Panc1 (cell line): ENCODE measurements around the gene TRABD2A. TPM values are rescaled to one million over a fixed set of nuclear protein-coding genes. Genes with fewer than 3 reads are reported as not detected.

Experiments
- ATAC-seq: fragments of 200-7000 bp; cut with Tn5 transposase; 2 replicates; pipeline ENCODE4 v1.9.1; 2020; ENCODE audit warnings: mild to moderate bottlenecking, moderate library complexity
- BruUV-seq: library from RNA; stranded (reverse); fragments of 400-500 nt; replicated peaks from 2 replicates; lab custom pipeline; 2021; lab: Mats Ljungman, UMichigan
- CTCF ChIA-PET: fragments of 300-600 bp; sonication (Branson Sonifier 250); formaldehyde crosslinking; loops from one replicate; lab custom pipeline; 2022; ENCODE audit warnings: antibody characterized with exemption; lab: Charles Lee
- POLR2A ChIA-PET: fragments of 300-600 bp; sonication (Branson Sonifier 250); formaldehyde crosslinking; loops from one replicate; lab custom pipeline; 2022; ENCODE audit warnings: antibody characterized with exemption; lab: Charles Lee
- DNase-seq: peaks from one replicate; pipeline ENCODE4 v3.0.0-alpha.2; 2010; ENCODE audit warnings: low read depth, low spot score
- H3K27ac ChIP-seq: 2 replicates; pipeline ENCODE4 v1.5.1; 2011; ENCODE audit warnings: mild to moderate bottlenecking, low read length, inconsistent platforms
- H3K27me3 ChIP-seq: fragments of 200-500 bp; sonication (Bioruptor generic); 2 replicates; pipeline ENCODE4 v1.6.0; 2014; ENCODE audit warnings: low read length, inconsistent platforms; ENCODE audit not compliant: control insufficient read depth, insufficient read depth
- H3K36me3 ChIP-seq: fragments of 200-500 bp; sonication (Bioruptor generic); 2 replicates; pipeline ENCODE4 v1.5.1; 2014; ENCODE audit warnings: inconsistent platforms, mild to moderate bottlenecking, low read length, moderate library complexity; ENCODE audit not compliant: control insufficient read depth, insufficient read depth
- H3K4me1 ChIP-seq: 2 replicates; pipeline ENCODE4 v1.5.1; 2011; ENCODE audit warnings: inconsistent platforms, mild to moderate bottlenecking, low read length, moderate library complexity; ENCODE audit not compliant: control insufficient read depth, insufficient read depth
- H3K4me3 ChIP-seq, 2 experiments: 2 replicates each; pipeline ENCODE4 v1.5.1; 2011 to 2012; ENCODE audit warnings: low read depth in 2 of 2, low read length in 2 of 2, mild to moderate bottlenecking in 2 of 2, inconsistent platforms in 1 of 2, moderate library complexity in 1 of 2
- H3K9me3 ChIP-seq: fragments of 200-500 bp; sonication (Bioruptor generic); 2 replicates; pipeline ENCODE4 v1.5.1; 2014; ENCODE audit warnings: low read depth, mild to moderate bottlenecking, inconsistent platforms, low read length, moderate library complexity; ENCODE audit not compliant: control insufficient read depth, insufficient read depth
- CTCF ChIP-seq: fragments of 450-650 bp; IDR thresholded peaks from 2 replicates; pipeline ENCODE4 v1.5.1; 2017; ENCODE audit warnings: mild to moderate bottlenecking
- POLR2AphosphoS5 ChIP-seq: IDR thresholded peaks from 2 replicates; pipeline ENCODE4 v1.6.1; 2012; ENCODE audit warnings: mild to moderate bottlenecking, low read depth, low read length, moderate library complexity
- REST ChIP-seq, 2 experiments: IDR thresholded peaks; 2 replicates each; pipeline ENCODE4 v1.6.1; 2011 to 2012; ENCODE audit warnings: low read depth in 2 of 2, control low read depth in 1 of 2, low read length in 1 of 2, mild to moderate bottlenecking in 1 of 2, moderate library complexity in 1 of 2; ENCODE audit not compliant: insufficient read depth in 1 of 2
- SIN3A ChIP-seq: IDR thresholded peaks from 2 replicates; pipeline ENCODE4 v1.6.1; 2012; ENCODE audit warnings: low read depth, mild to moderate bottlenecking, low read length, moderate library complexity, borderline replicate concordance; ENCODE audit not compliant: insufficient read depth
- TCF7L2 ChIP-seq: IDR thresholded peaks from 2 replicates; pipeline ENCODE4 v1.6.1; 2011; ENCODE audit warnings: mild to moderate bottlenecking, low read depth, low read length, inconsistent platforms
- in situ Hi-C: cut with HindIII; loops from 2 replicates; pipeline ENCODE4 v1.10.0; 2016; ENCODE audit warnings: low sequenced_read_pairs, low pct_unique_long_range_greater_than_20kb
- intact Hi-C: fragments of 100-400 bp; cut with micrococcal nuclease; formaldehyde crosslinking; loops from one replicate; pipeline ENCODE4 v1.10.0; 2022; ENCODE audit not compliant: unreplicated experiment
- total RNA-seq: library from RNA; stranded (reverse); gene quantifications from one replicate; pipeline ENCODE4 v1.2.1, GENCODE V29; 2021; ENCODE audit not compliant: unreplicated experiment

TRABD2A gene
- total RNA-seq, 1 experiment from 2014 or later, result 1.7 TPM

GRCh38 chr2:84894131-84894586, 13.3 kb upstream of the TRABD2A start:
- intact Hi-C loops, result no loop called here
- no peaks in the 10 kb centered on the region for H3K4me1 ChIP-seq
- no peaks in the 10 kb centered on the region for H3K9me3 ChIP-seq
- POLR2A ChIA-PET, result no interaction called here
- CTCF ChIA-PET, result interaction anchor here (0.7 kb wide), 1 partner anchor 44 kb away, joined by 3 read pairs; no protein-coding TSS in a partner anchor
- no TSS peak for BruUV-seq
- H3K27ac ChIP-seq, result no peak overlapping the region
- peak; percentile 40 for ATAC-seq
- no peaks in the 10 kb centered on the region for H3K36me3 ChIP-seq
- no peaks in the 10 kb centered on the region for H3K27me3 ChIP-seq
- DNase-seq, result no peak
- in situ Hi-C loops, result no loop called here
- TF ChIP-seq TCF7L2 (no peak), CTCF (no peak), POLR2AphosphoS5 (no peak), SIN3A (no peak), REST (IDR thresholded peaks at IDR 0.05; ENCODE audit: insufficient read depth in 1 of 2, low read depth in 2 of 2, low read length in 1 of 2) (no peak)
- no peak overlapping the region for H3K4me3 ChIP-seq

GRCh38 chr2:84891355-84892010, 10.6 kb upstream of the TRABD2A start:
- no TSS peak for BruUV-seq
- intact Hi-C loops (no loop called here), in situ Hi-C loops (no loop called here)
- TF ChIP-seq POLR2AphosphoS5 (no peak), SIN3A (no peak), TCF7L2 (no peak), CTCF (no peak), REST (IDR thresholded peaks at IDR 0.05; ENCODE audit: insufficient read depth in 1 of 2, low read depth in 2 of 2, low read length in 1 of 2) (no peak)
- H3K4me3 ChIP-seq, result no peak overlapping the region
- DNase-seq, result no peak
- ChIA-PET POLR2A (interaction anchor here (0.6 kb wide), 1 partner anchor 1553 kb away, joined by 3 read pairs; no protein-coding TSS in a partner anchor), CTCF (no interaction called here)
- H3K36me3 ChIP-seq, result no peaks in the 10 kb centered on the region
- no peaks in the 10 kb centered on the region for H3K27me3 ChIP-seq
- H3K27ac ChIP-seq, result no peak overlapping the region
- ATAC-seq, result no peak
- H3K4me1 ChIP-seq, result no peaks in the 10 kb centered on the region
- H3K9me3 ChIP-seq, result no peaks in the 10 kb centered on the region
